HEK293 (cell line): ENCODE measurements around the gene LAMTOR1.

Experiments
- CTCF ChIA-PET: fragments of 350-600 bp; formaldehyde crosslinking; extraction: SDS; loops from one replicate; lab custom pipeline; 2021; ENCODE audit warnings: antibody characterized with exemption; lab: Yijun Ruan, JAX
- POLR2A ChIA-PET: fragments of 300-600 bp; formaldehyde crosslinking; extraction: SDS; loops from one replicate; lab custom pipeline; 2020; ENCODE audit warnings: antibody characterized with exemption, inconsistent platforms; lab: Yijun Ruan, JAX
- H3K27ac ChIP-seq: fragments of 200-500 bp; sonication (Bioruptor generic); 2 replicates; pipeline ENCODE4 v1.5.1; 2014; ENCODE audit warnings: low read depth, low read length, control low read depth, inconsistent platforms; ENCODE audit errors: extremely low read depth
- H3K36me3 ChIP-seq, 2 experiments: fragments of 200-500 bp in 1 of 2; sonication (Bioruptor generic) in 1 of 2; 1 replicate in 1 of 2; 2 replicates in 1 of 2; pipeline ENCODE4 v1.5.1; 2014 to 2017; ENCODE audit warnings: inconsistent platforms in 2 of 2, low read length in 2 of 2; ENCODE audit not compliant: control insufficient read depth in 2 of 2, insufficient read depth in 1 of 2
- H3K4me1 ChIP-seq: fragments of 200-500 bp; sonication (Bioruptor generic); 2 replicates; pipeline ENCODE4 v1.5.1; 2014; ENCODE audit warnings: mild to moderate bottlenecking, low read length, inconsistent platforms; ENCODE audit not compliant: control insufficient read depth, insufficient read depth
- H3K4me3 ChIP-seq: 2 replicates; pipeline ENCODE4 v1.5.1; 2011; ENCODE audit warnings: low read depth, mild to moderate bottlenecking, control low read depth, low read length, moderate library complexity
- H3K9me3 ChIP-seq: fragments of 200-500 bp; sonication (Bioruptor generic); 2 replicates; pipeline ENCODE4 v1.5.1; 2014; ENCODE audit warnings: low read depth, low read length, inconsistent platforms; ENCODE audit not compliant: control insufficient read depth, insufficient read depth
- BCL11A ChIP-seq: fragments of 450-650 bp; formaldehyde crosslinking; IDR thresholded peaks from 2 replicates; pipeline ENCODE4 v1.5.1; 2016; ENCODE audit warnings: low read depth, missing biosample characterization, missing genetic modification characterization
- GLI2 ChIP-seq: fragments of 450-650 bp; formaldehyde crosslinking; IDR thresholded peaks from 2 replicates; pipeline ENCODE4; 2017; ENCODE audit warnings: missing biosample characterization, missing genetic modification characterization, low read depth, borderline replicate concordance
- MEIS1 ChIP-seq: sonication (generic); formaldehyde crosslinking; IDR thresholded peaks from 2 replicates; pipeline ENCODE4 v1.8.1; 2022; ENCODE audit warnings: missing genetic modification reagents, mild to moderate bottlenecking, borderline replicate concordance
- PBX3 ChIP-seq: sonication (generic); formaldehyde crosslinking; IDR thresholded peaks from 2 replicates; pipeline ENCODE4 v1.8.1; 2022; ENCODE audit warnings: mild to moderate bottlenecking, moderate library complexity, missing genetic modification reagents
- PRDM1 ChIP-seq: fragments of 450-650 bp; formaldehyde crosslinking; IDR thresholded peaks from 2 replicates; pipeline ENCODE4; 2016; ENCODE audit warnings: missing biosample characterization, missing genetic modification characterization
- REST ChIP-seq: fragments of 450-650 bp; formaldehyde crosslinking; IDR thresholded peaks from 2 replicates; pipeline ENCODE4 v1.5.1; 2016; ENCODE audit warnings: missing biosample characterization, missing genetic modification characterization
- SP2 ChIP-seq: fragments of 450-650 bp; formaldehyde crosslinking; IDR thresholded peaks from 2 replicates; pipeline ENCODE4 v1.5.1; 2016; ENCODE audit warnings: missing biosample characterization, missing genetic modification characterization
- ZBTB48 ChIP-seq: fragments of 450-650 bp; formaldehyde crosslinking; IDR thresholded peaks from 2 replicates; pipeline ENCODE4 v1.5.1; 2016; ENCODE audit warnings: missing biosample characterization, missing genetic modification characterization
- ZFP3 ChIP-seq: fragments of 450-650 bp; formaldehyde crosslinking; IDR thresholded peaks from 2 replicates; pipeline ENCODE4 v1.5.1; 2016; ENCODE audit warnings: low read depth, missing biosample characterization, missing genetic modification characterization
- ZNF121 ChIP-seq: fragments of 450-650 bp; formaldehyde crosslinking; IDR thresholded peaks from 2 replicates; pipeline ENCODE4 v1.5.1; 2016; ENCODE audit warnings: missing biosample characterization, missing genetic modification characterization
- ZNF146 ChIP-seq: fragments of 450-650 bp; formaldehyde crosslinking; IDR thresholded peaks from 2 replicates; pipeline ENCODE4 v1.5.1; 2016; ENCODE audit warnings: missing biosample characterization, missing genetic modification characterization
- ZNF202 ChIP-seq: fragments of 450-650 bp; formaldehyde crosslinking; IDR thresholded peaks from 2 replicates; pipeline ENCODE4 v1.5.1; 2016; ENCODE audit warnings: missing biosample characterization, missing genetic modification characterization, borderline replicate concordance
- ZNF239 ChIP-seq: fragments of 450-650 bp; formaldehyde crosslinking; IDR thresholded peaks from 2 replicates; pipeline ENCODE4 v1.5.1; 2016; ENCODE audit warnings: missing biosample characterization, missing genetic modification characterization
- ZNF362 ChIP-seq: fragments of 450-650 bp; formaldehyde crosslinking; IDR thresholded peaks from 2 replicates; pipeline ENCODE4 v1.5.1; 2016; ENCODE audit warnings: missing biosample characterization, missing genetic modification characterization
- ZNF433 ChIP-seq: fragments of 450-650 bp; formaldehyde crosslinking; IDR thresholded peaks from 2 replicates; pipeline ENCODE4 v1.5.1; 2016; ENCODE audit warnings: missing biosample characterization, missing genetic modification characterization, low read depth
- ZNF626 ChIP-seq: fragments of 450-650 bp; sonication (Bioruptor Pico); formaldehyde crosslinking; IDR thresholded peaks from 2 replicates; pipeline ENCODE4 v1.5.1; 2018; ENCODE audit warnings: missing biosample characterization, missing genetic modification characterization, inconsistent platforms
- ZNF629 ChIP-seq: fragments of 450-650 bp; formaldehyde crosslinking; IDR thresholded peaks from 2 replicates; pipeline ENCODE4 v1.5.1; 2017; ENCODE audit warnings: missing biosample characterization, missing genetic modification characterization
- ZNF670 ChIP-seq: fragments of 450-650 bp; formaldehyde crosslinking; IDR thresholded peaks from 2 replicates; pipeline ENCODE4 v1.5.1; 2016; ENCODE audit warnings: missing biosample characterization, missing genetic modification characterization, low read depth
- ZNF677 ChIP-seq: fragments of 450-650 bp; IDR thresholded peaks from 2 replicates; pipeline ENCODE4 v1.5.0; 2018; ENCODE audit warnings: missing biosample characterization, mild to moderate bottlenecking, missing genetic modification characterization, moderate library complexity
- ZNF701 ChIP-seq: fragments of 450-650 bp; formaldehyde crosslinking; IDR thresholded peaks from 2 replicates; pipeline ENCODE4 v1.5.1; 2016; ENCODE audit warnings: missing biosample characterization, missing genetic modification characterization

Gene LAMTOR1

GRCh38 chr11:72102631-72102945, 509 bp downstream of the LAMTOR1 start (continued):
- no peak for TF ChIP-seq PBX3 (CRISPR knock-in tag)
- TF ChIP-seq ZNF626 (tag by site-specific recombination) = no peak
- no peak for TF ChIP-seq ZBTB48 (tag by site-specific recombination)
- no peak for TF ChIP-seq ZNF433 (tag by site-specific recombination)
- TF ChIP-seq ZFP3 (tag by site-specific recombination) = no peak; the same call in 1 of the 2 replicates
- no peak for TF ChIP-seq ZNF202
- no peak for TF ChIP-seq PRDM1 (tag by site-specific recombination)
- TF ChIP-seq ZNF670 = no peak
- TF ChIP-seq ZNF701 (tag by site-specific recombination) = no peak
- TF ChIP-seq ZNF677 (tag by site-specific recombination) = no peak

GRCh38 chr11:72102162-72102561, 935 bp downstream of the LAMTOR1 start:
- CTCF ChIA-PET = interaction anchor here (0.5 to 3.2 kb wide), 7 partner anchors 10 to 345 kb away, joined by 3 to 18 read pairs (median 6); no protein-coding TSS in a partner anchor
- no peak for TF ChIP-seq BCL11A (tag by site-specific recombination)
- TF ChIP-seq GLI2 (tag by site-specific recombination) = no peak
- no peak for TF ChIP-seq ZNF626 (tag by site-specific recombination)
- no peak for TF ChIP-seq ZNF362 (tag by site-specific recombination)
- no peak for TF ChIP-seq REST (tag by site-specific recombination)
- no peak for TF ChIP-seq MEIS1 (CRISPR knock-in tag)
- TF ChIP-seq ZNF121 (tag by site-specific recombination) = no peak
- TF ChIP-seq ZNF239 = no peak
- TF ChIP-seq ZNF629 (tag by site-specific recombination) = no peak
- TF ChIP-seq SP2 (tag by site-specific recombination) = no peak
- TF ChIP-seq ZNF146 (tag by site-specific recombination) = no peak
- TF ChIP-seq, all 188 proteins: peak for 0
- Histone ChIP-seq H3K27ac (peak overlapping the region; percentile 75; the same call in 1 of the 2 replicates), H3K4me3 (peak overlapping the region; percentile 87), H3K9me3 (no peaks in the 10 kb centered on the region), H3K36me3 (peaks cover 0 to 53% of the 10 kb centered on the region in 2 experiments; a peak in 1 of 3 replicates), H3K4me1 (no peaks in the 10 kb centered on the region)
- POLR2A ChIA-PET = interaction anchor here (1.0 to 1.5 kb wide), 2 partner anchors 10 to 11 kb away, joined by 3 to 4 read pairs; partner anchors contain the start of gene ANAPC15
